Measurements from ENCODE around the gene INIP.

INIP gene

DNA sequence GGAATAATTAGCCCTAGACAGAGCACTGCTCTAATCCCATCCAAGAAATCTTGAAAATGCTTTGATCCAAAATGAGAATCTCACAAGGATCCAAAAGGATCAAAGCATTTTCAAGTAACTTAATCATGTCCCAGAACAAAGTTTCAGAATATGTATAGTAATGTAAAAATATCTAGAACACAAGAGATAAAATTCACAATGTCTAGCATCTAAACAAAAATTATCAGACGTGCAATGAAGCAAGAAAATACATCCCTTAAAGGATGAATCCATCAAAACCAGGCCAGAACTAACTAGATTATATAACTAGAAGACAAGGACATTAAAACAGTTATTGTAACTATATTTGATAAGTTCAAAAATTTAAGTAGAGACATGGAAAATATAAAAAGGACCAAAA, 69.3 kb downstream of the INIP start:
- no peaks in the 10 kb centered on the region for H3K27me3 ChIP-seq (ENCODE audit: insufficient read depth, poor library complexity, severe bottlenecking)
- no peak overlapping the region for H3K27ac ChIP-seq (replicated peaks)
- no peak overlapping the region for H3K4me3 ChIP-seq (replicated peaks; ENCODE audit: insufficient read depth, low read length)
- no peak for DNase-seq (ENCODE audit: low read depth in 1 of 2, low spot score in 1 of 2)
- no peak for TF ChIP-seq SPI1 (IDR thresholded peaks at IDR 0.05; ENCODE audit: borderline replicate concordance, low read depth)
- no peak for TF ChIP-seq GABPA (IDR thresholded peaks at IDR 0.05; ENCODE audit: low read depth)
- TF ChIP-seq POLR2AphosphoS5 (IDR thresholded peaks at IDR 0.05; ENCODE audit: low read depth): no peak
- TF ChIP-seq, protein P1, sequence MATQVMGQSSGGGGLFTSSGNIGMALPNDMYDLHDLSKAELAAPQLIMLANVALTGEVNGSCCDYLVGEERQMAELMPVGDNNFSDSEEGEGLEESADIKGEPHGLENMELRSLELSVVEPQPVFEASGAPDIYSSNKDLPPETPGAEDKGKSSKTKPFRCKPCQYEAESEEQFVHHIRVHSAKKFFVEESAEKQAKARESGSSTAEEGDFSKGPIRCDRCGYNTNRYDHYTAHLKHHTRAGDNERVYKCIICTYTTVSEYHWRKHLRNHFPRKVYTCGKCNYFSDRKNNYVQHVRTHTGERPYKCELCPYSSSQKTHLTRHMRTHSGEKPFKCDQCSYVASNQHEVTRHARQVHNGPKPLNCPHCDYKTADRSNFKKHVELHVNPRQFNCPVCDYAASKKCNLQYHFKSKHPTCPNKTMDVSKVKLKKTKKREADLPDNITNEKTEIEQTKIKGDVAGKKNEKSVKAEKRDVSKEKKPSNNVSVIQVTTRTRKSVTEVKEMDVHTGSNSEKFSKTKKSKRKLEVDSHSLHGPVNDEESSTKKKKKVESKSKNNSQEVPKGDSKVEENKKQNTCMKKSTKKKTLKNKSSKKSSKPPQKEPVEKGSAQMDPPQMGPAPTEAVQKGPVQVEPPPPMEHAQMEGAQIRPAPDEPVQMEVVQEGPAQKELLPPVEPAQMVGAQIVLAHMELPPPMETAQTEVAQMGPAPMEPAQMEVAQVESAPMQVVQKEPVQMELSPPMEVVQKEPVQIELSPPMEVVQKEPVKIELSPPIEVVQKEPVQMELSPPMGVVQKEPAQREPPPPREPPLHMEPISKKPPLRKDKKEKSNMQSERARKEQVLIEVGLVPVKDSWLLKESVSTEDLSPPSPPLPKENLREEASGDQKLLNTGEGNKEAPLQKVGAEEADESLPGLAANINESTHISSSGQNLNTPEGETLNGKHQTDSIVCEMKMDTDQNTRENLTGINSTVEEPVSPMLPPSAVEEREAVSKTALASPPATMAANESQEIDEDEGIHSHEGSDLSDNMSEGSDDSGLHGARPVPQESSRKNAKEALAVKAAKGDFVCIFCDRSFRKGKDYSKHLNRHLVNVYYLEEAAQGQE (IDR thresholded peaks at IDR 0.05; ENCODE audit: insufficient replicate concordance, low read depth): no peak
- TF ChIP-seq, protein P2, sequence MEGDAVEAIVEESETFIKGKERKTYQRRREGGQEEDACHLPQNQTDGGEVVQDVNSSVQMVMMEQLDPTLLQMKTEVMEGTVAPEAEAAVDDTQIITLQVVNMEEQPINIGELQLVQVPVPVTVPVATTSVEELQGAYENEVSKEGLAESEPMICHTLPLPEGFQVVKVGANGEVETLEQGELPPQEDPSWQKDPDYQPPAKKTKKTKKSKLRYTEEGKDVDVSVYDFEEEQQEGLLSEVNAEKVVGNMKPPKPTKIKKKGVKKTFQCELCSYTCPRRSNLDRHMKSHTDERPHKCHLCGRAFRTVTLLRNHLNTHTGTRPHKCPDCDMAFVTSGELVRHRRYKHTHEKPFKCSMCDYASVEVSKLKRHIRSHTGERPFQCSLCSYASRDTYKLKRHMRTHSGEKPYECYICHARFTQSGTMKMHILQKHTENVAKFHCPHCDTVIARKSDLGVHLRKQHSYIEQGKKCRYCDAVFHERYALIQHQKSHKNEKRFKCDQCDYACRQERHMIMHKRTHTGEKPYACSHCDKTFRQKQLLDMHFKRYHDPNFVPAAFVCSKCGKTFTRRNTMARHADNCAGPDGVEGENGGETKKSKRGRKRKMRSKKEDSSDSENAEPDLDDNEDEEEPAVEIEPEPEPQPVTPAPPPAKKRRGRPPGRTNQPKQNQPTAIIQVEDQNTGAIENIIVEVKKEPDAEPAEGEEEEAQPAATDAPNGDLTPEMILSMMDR (IDR thresholded peaks at IDR 0.05; ENCODE audit: insufficient read depth, low read length): no peak

DNA sequence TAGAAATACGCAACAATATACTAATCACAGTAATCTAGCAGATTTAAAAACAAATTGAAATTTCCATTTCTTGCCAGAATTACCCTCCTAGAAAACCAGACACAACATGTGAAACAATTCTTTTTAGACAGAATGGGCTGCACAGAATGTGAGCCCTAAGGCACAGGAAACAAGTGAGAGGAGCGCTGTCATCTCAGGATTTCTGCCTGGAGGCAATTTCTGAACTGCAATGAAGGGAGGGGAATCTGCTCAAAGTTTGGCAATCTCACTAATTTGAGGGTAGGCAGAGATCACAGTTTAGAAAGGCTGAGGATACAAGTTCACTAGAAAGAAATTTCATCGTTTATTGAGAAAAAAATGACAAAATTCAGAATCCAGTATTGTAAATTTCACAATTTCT, 70.3 kb downstream of the INIP start:
- no peak overlapping the region for H3K4me3 ChIP-seq (replicated peaks; ENCODE audit: insufficient read depth, low read length)
- no peak overlapping the region for H3K27ac ChIP-seq (replicated peaks)
- no peaks in the 10 kb centered on the region for H3K27me3 ChIP-seq (ENCODE audit: insufficient read depth, poor library complexity, severe bottlenecking)
- TF ChIP-seq, protein P2 (IDR thresholded peaks at IDR 0.05; ENCODE audit: insufficient read depth, low read length): no peak
- TF ChIP-seq SPI1 (IDR thresholded peaks at IDR 0.05; ENCODE audit: borderline replicate concordance, low read depth) (no peak), GABPA (IDR thresholded peaks at IDR 0.05; ENCODE audit: low read depth) (no peak), POLR2AphosphoS5 (IDR thresholded peaks at IDR 0.05; ENCODE audit: low read depth) (no peak)
- TF ChIP-seq, protein P1 (IDR thresholded peaks at IDR 0.05; ENCODE audit: insufficient replicate concordance, low read depth): no peak
- DNase-seq (ENCODE audit: low read depth in 1 of 2, low spot score in 1 of 2): no peak

DNA sequence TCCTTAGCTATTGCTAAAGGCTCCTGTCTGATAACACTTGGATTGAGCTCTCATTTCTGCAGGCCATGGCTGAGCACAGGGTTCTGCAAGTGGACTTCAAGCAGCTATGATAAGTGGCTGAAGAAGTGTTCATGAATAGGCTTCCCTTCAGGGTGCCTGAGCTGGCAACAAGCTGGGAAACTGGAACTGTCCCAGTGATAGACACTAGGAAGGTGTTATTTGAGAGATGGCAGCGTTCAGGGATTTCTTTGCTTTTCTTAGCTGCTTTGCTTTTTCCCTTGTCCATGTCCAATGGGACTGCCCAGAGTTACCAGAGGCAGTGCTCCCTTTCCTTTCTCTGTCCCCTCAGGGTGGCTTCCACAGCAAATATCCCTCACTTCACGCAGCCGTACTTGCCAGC, 75.8 kb downstream of the INIP start:
- H3K4me3 ChIP-seq (replicated peaks; ENCODE audit: insufficient read depth, low read length): no peak overlapping the region
- no peak for DNase-seq (ENCODE audit: low read depth in 1 of 2, low spot score in 1 of 2)
- TF ChIP-seq SPI1 (IDR thresholded peaks at IDR 0.05; ENCODE audit: borderline replicate concordance, low read depth) (no peak), GABPA (IDR thresholded peaks at IDR 0.05; ENCODE audit: low read depth) (no peak), POLR2AphosphoS5 (IDR thresholded peaks at IDR 0.05; ENCODE audit: low read depth) (no peak)
- TF ChIP-seq, protein P2 (IDR thresholded peaks at IDR 0.05; ENCODE audit: insufficient read depth, low read length): no peak
- TF ChIP-seq, protein P1 (IDR thresholded peaks at IDR 0.05; ENCODE audit: insufficient replicate concordance, low read depth): no peak
- H3K27me3 ChIP-seq (ENCODE audit: insufficient read depth, poor library complexity, severe bottlenecking): no peaks in the 10 kb centered on the region
- H3K27ac ChIP-seq (replicated peaks): no peak overlapping the region

Data from HL-60 (cell line).